Measurements from ENCODE around the gene BIRC5. TPM values are rescaled to one million over a fixed set of nuclear protein-coding genes. Genes with fewer than 3 reads are reported as not detected.

Gene BIRC5
- polyA plus RNA-seq, 1 donor (not counting 4 experiments of a cell fraction or from before 2014, with no cell fraction given), result 11.5 TPM

- Histone ChIP-seq H2AFZ (ENCODE audit: control insufficient read depth, low read length) (no peak overlapping the region), H3K4me2 (ENCODE audit: control insufficient read depth, extremely low read depth, insufficient read depth, low read depth, low read length) (no peak overlapping the region), H3K79me2 (ENCODE audit: control insufficient read depth, insufficient read depth, low read length) (no peaks in the 10 kb centered on the region), H3K36me3 (ENCODE audit: control insufficient read depth in 2 of 2, extremely low read depth in 1 of 2, insufficient read depth in 2 of 2, low read length in 2 of 2) (peaks cover 16 to 32% of the 10 kb centered on the region in 2 experiments), H3K9ac (ENCODE audit: control insufficient read depth, extremely low read depth, insufficient read depth, low read length) (no peak overlapping the region), H3K4me3 (ENCODE audit: control insufficient read depth in 2 of 3, extremely low read depth in 1 of 3, insufficient read depth in 2 of 3, low read depth in 1 of 3, low read length in 3 of 3) (no peak overlapping the region), H3K27ac (ENCODE audit: control insufficient read depth, insufficient read depth, low read length) (no peak overlapping the region), H3K9me1 (ENCODE audit: control insufficient read depth, extremely low read depth, insufficient read depth, low read length) (no peaks in the 10 kb centered on the region), H4K20me1 (ENCODE audit: control insufficient read depth, extremely low read depth, insufficient read depth, low read length) (no peaks in the 10 kb centered on the region), H3K4me1 (ENCODE audit: control insufficient read depth, extremely low read depth, insufficient read depth, low read length) (peaks cover 15% of the 10 kb centered on the region), H3K9me3 (ENCODE audit: control insufficient read depth, low read depth, low read length) (no peaks in the 10 kb centered on the region), H3K27me3 (ENCODE audit: control insufficient read depth, extremely low read depth, insufficient read depth, low read length) (no peaks in the 10 kb centered on the region)
- FAIRE-seq, result no peak
- DNase-seq (ENCODE audit: low read depth, low spot score), result no peak
- dilution Hi-C loops (cut with MboI; ENCODE audit: extremely low pct_ligation_motif_present, low sequenced_read_pairs), result no loop called here
- TF ChIP-seq EZH2 (IDR thresholded peaks at IDR 0.05; ENCODE audit: low read length) (no peak), CTCF (optimal IDR thresholded peaks at IDR 0.05 in 1 of 3, IDR thresholded peaks at IDR 0.05 in 1 of 3, conservative IDR thresholded peaks at IDR 0.05 in 1 of 3; ENCODE audit: extremely low read depth in 1 of 3, insufficient read depth in 2 of 3, low read length in 3 of 3) (no peak)
Measured at GRCh38 chr17:78175643-78175981, 38.4 kb upstream of the BIRC5 start.

DNA sequence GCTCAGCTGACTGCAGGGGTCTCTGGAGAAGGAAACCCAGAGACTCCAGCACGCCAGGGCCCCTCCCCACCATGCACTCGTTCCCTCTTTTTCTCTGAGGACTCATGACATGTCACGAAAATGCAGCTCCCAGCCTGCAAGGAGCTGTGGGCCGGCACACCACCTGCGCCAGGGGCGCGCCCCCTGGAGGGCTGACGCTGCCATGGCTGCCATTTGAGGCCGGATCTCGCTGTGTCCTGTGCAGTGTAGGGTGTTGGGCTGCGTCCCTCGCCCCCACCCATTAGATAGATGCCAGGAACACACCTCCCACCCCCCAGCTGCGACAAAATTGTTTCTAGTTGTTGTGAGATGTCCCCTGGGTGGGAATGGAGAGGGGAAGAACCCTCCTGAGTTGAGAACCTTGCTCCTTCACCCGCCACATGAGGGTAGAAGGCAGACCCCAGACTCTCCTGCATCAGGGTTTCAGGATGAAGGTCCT lies 37.5 kb upstream of the BIRC5 start:
- Histone ChIP-seq H3K4me1 (ENCODE audit: control insufficient read depth, extremely low read depth, insufficient read depth, low read length) (peaks cover 13% of the 10 kb centered on the region), H3K27me3 (ENCODE audit: control insufficient read depth, extremely low read depth, insufficient read depth, low read length) (no peaks in the 10 kb centered on the region), H3K4me3 (ENCODE audit: control insufficient read depth in 2 of 3, extremely low read depth in 1 of 3, insufficient read depth in 2 of 3, low read depth in 1 of 3, low read length in 3 of 3) (no peak overlapping the region), H3K9me3 (ENCODE audit: control insufficient read depth, low read depth, low read length) (no peaks in the 10 kb centered on the region), H4K20me1 (ENCODE audit: control insufficient read depth, extremely low read depth, insufficient read depth, low read length) (no peaks in the 10 kb centered on the region), H3K4me2 (ENCODE audit: control insufficient read depth, extremely low read depth, insufficient read depth, low read depth, low read length) (no peak overlapping the region), H2AFZ (ENCODE audit: control insufficient read depth, low read length) (no peak overlapping the region), H3K79me2 (ENCODE audit: control insufficient read depth, insufficient read depth, low read length) (no peaks in the 10 kb centered on the region), H3K9me1 (ENCODE audit: control insufficient read depth, extremely low read depth, insufficient read depth, low read length) (no peaks in the 10 kb centered on the region), H3K36me3 (ENCODE audit: control insufficient read depth in 2 of 2, extremely low read depth in 1 of 2, insufficient read depth in 2 of 2, low read length in 2 of 2) (peaks cover 13 to 32% of the 10 kb centered on the region in 2 experiments), H3K27ac (ENCODE audit: control insufficient read depth, insufficient read depth, low read length) (no peak overlapping the region), H3K9ac (ENCODE audit: control insufficient read depth, extremely low read depth, insufficient read depth, low read length) (no peak overlapping the region)
- FAIRE-seq, result no peak
- TF ChIP-seq EZH2 (IDR thresholded peaks at IDR 0.05; ENCODE audit: low read length) (no peak), CTCF (optimal IDR thresholded peaks at IDR 0.05 in 1 of 3, IDR thresholded peaks at IDR 0.05 in 1 of 3, conservative IDR thresholded peaks at IDR 0.05 in 1 of 3; ENCODE audit: extremely low read depth in 1 of 3, insufficient read depth in 2 of 3, low read length in 3 of 3) (peak; percentile 91 to 99 (median 99))
- dilution Hi-C loops (cut with MboI; ENCODE audit: extremely low pct_ligation_motif_present, low sequenced_read_pairs), result no loop called here
- no peak for DNase-seq (ENCODE audit: low read depth, low spot score)

All from keratinocyte (primary cell).